Vagina (tissue), 2 donors: Measurements from ENCODE around the gene AGPAT4. TPM values are rescaled to one million over a fixed set of nuclear protein-coding genes. Genes with fewer than 3 reads are reported as not detected.

Source experiments
- DNase-seq, 2 donors: peaks; one replicate each; pipeline ENCODE4 v3.0.0-alpha.2; 2017; ENCODE audit errors: extremely low spot score in 2 of 2
- H3K27ac ChIP-seq: fragments of 200-600 bp; sonication (generic); one replicate; pipeline ENCODE4 v1.5.1; 2019
- H3K27me3 ChIP-seq: fragments of 200-600 bp; sonication (generic); one replicate; pipeline ENCODE4 v1.5.1; 2019
- H3K36me3 ChIP-seq, 2 donors: fragments of 200-600 bp; sonication (generic); one replicate each; pipeline ENCODE4 v1.5.1; 2017 to 2019
- H3K4me1 ChIP-seq: fragments of 200-600 bp; sonication (generic); one replicate; pipeline ENCODE4 v1.5.1; 2019
- H3K4me3 ChIP-seq, 2 donors: fragments of 200-600 bp; sonication (generic); 1 replicate in 1 of 2; 2 replicates in 1 of 2; pipeline ENCODE4 v1.5.1; 2016 to 2019
- H3K9me3 ChIP-seq: fragments of 200-600 bp; sonication (generic); one replicate; pipeline ENCODE4 v1.5.1; 2019
- POLR2A ChIP-seq, 2 donors: fragments of 450-650 bp; IDR thresholded peaks; one replicate each; pipeline ENCODE4 v1.6.1; 2017; ENCODE audit warnings: antibody characterized with exemption in 2 of 2, mild to moderate bottlenecking in 2 of 2, moderate library complexity in 2 of 2
- POLR2AphosphoS5 ChIP-seq, 2 donors: sonication (generic); formaldehyde crosslinking; IDR thresholded peaks; one replicate each; pipeline ENCODE4 v1.9.0; 2017; ENCODE audit warnings: antibody characterized with exemption in 2 of 2, mild to moderate bottlenecking in 2 of 2, low read depth in 1 of 2; ENCODE audit not compliant: insufficient read depth in 1 of 2
- intact Hi-C: fragments of 100-400 bp; cut with DNase I; formaldehyde crosslinking; loops from one replicate; pipeline ENCODE4 v1.15.1; 2023
- total RNA-seq: library from RNA; depleted of rRNA; stranded (reverse); fragments of >200 nt; gene quantifications from one replicate; pipeline ENCODE4 v1.2.3, GENCODE V29; 2016
- TF ChIP-seq, protein P1 (sequence below), 3 experiments: fragments of 450-650 bp in 2 of 3; fragments of 200-600 bp in 1 of 3; sonication (generic) in 1 of 3; IDR thresholded peaks; one replicate each; pipeline ENCODE4 v1.5.1; 2017 to 2019; ENCODE audit warnings: antibody characterized with exemption in 3 of 3, mild to moderate bottlenecking in 2 of 3, moderate library complexity in 2 of 3

AGPAT4 gene
- total RNA-seq, 1 donor from 2014 or later: 6.9 TPM

DNA sequence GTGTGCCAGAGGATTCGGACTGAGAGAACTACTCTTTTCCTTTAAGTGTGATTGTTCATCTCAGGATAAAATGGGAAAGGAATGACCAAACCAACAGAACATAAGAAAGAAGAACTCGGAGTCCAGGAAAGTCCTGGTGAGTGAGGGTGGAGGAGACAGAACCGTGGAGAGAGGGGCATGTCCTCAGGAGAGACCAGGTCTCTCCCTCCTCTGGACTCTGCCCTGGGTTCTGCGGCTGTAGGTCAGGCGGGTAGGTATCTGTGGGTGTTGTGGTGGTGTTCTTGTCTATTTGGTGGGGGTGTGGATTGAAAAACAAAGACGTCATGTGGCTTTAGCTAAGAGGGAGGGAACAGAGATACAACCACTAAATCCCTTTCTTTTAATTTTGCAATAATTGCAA is 29.1 kb upstream of the AGPAT4 start:
- H3K36me3 ChIP-seq: no peaks in the 10 kb centered on the region
- no peaks in the 10 kb centered on the region for H3K4me1 ChIP-seq
- H3K27ac ChIP-seq: no peak overlapping the region
- H3K27me3 ChIP-seq: no peaks in the 10 kb centered on the region
- intact Hi-C loops: no loop called here
- no peak for DNase-seq
- no peak overlapping the region for H3K4me3 ChIP-seq
- TF ChIP-seq POLR2AphosphoS5 (IDR thresholded peaks at IDR 0.05; ENCODE audit: insufficient read depth in 1 of 2, low read depth in 1 of 2) (no peak), POLR2A (IDR thresholded peaks at IDR 0.05) (no peak)
- TF ChIP-seq, protein P1, sequence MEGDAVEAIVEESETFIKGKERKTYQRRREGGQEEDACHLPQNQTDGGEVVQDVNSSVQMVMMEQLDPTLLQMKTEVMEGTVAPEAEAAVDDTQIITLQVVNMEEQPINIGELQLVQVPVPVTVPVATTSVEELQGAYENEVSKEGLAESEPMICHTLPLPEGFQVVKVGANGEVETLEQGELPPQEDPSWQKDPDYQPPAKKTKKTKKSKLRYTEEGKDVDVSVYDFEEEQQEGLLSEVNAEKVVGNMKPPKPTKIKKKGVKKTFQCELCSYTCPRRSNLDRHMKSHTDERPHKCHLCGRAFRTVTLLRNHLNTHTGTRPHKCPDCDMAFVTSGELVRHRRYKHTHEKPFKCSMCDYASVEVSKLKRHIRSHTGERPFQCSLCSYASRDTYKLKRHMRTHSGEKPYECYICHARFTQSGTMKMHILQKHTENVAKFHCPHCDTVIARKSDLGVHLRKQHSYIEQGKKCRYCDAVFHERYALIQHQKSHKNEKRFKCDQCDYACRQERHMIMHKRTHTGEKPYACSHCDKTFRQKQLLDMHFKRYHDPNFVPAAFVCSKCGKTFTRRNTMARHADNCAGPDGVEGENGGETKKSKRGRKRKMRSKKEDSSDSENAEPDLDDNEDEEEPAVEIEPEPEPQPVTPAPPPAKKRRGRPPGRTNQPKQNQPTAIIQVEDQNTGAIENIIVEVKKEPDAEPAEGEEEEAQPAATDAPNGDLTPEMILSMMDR (IDR thresholded peaks at IDR 0.05): no peak
- H3K9me3 ChIP-seq: no peaks in the 10 kb centered on the region

DNA sequence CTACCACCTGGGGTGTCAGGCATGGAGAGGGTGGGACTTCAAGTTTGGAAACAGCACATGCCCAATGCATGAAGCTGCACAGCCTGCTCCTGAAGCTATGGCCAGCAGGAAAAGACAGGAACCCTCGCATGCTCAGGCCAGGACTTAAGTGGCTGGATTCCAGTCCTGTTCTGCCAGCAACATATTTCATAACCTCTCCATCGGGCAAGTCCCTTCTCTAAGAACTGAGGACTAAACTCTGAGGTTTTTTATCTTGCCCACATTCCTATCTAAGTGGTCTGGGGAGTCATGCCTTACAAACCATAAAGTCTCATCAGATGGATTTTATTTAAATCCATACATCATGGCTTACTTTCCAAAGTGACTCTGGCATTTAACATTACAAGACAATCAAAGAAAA is 27.5 kb upstream of the AGPAT4 start:
- intact Hi-C loops: no loop called here
- DNase-seq: no peak
- Histone ChIP-seq H3K9me3 (no peaks in the 10 kb centered on the region), H3K27ac (no peak overlapping the region), H3K36me3 (no peaks in the 10 kb centered on the region), H3K27me3 (no peaks in the 10 kb centered on the region), H3K4me3 (no peak overlapping the region), H3K4me1 (no peaks in the 10 kb centered on the region)
- no peak for TF ChIP-seq POLR2A (IDR thresholded peaks at IDR 0.05)

DNA sequence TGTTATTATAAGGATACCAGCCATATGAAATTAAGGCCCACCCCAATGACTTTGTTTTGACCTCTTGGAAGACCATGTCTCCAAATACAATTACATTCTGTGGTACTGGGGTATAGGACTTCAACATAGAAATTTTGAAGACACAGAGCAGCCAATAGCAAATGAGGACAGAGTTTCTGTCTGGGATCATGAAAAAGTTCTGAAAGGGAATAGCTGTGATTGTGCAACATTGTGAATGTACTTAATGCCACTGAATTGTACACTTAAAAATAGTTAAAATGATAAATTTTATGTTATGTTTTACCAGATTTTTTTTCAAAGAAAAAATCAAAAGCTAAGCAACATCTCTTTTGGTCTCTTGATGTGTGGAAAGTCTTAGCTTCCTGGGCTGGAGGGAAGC is 27.0 kb upstream of the AGPAT4 start:
- no peak for DNase-seq
- intact Hi-C loops: no loop called here
- Histone ChIP-seq H3K36me3 (no peaks in the 10 kb centered on the region), H3K9me3 (no peaks in the 10 kb centered on the region), H3K4me1 (no peaks in the 10 kb centered on the region), H3K4me3 (no peak overlapping the region), H3K27ac (no peak overlapping the region), H3K27me3 (no peaks in the 10 kb centered on the region)
- TF ChIP-seq, protein P1 (IDR thresholded peaks at IDR 0.05): no peak
- TF ChIP-seq POLR2AphosphoS5 (IDR thresholded peaks at IDR 0.05; ENCODE audit: insufficient read depth in 1 of 2, low read depth in 1 of 2): no peak
- no peak for TF ChIP-seq POLR2A (IDR thresholded peaks at IDR 0.05)

DNA sequence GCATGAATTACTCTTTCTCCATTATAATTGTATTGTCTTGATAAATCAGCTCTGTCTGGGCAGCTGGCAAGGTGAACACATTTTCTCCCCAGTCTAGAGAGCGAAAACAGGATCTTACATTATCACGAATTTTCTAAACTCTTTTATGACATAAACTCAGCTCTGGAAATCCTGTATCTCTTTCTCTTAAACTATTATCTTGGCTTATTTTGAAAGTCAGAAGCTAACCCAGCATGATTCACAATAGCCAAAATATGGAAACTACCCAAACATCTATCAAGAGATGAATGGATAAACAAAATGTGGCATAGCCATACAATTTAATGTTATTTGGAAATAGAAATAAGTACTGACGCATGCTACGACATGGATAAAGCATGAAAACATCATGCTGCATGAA is 25.9 kb upstream of the AGPAT4 start:
- H3K27me3 ChIP-seq: no peaks in the 10 kb centered on the region
- H3K27ac ChIP-seq: no peak overlapping the region
- DNase-seq: no peak
- intact Hi-C loops: no loop called here
- no peaks in the 10 kb centered on the region for H3K9me3 ChIP-seq
- H3K4me3 ChIP-seq: no peak overlapping the region
- H3K36me3 ChIP-seq: no peaks in the 10 kb centered on the region
- peaks cover 6% of the 10 kb centered on the region for H3K4me1 ChIP-seq
- no peak for TF ChIP-seq POLR2AphosphoS5 (IDR thresholded peaks at IDR 0.05; ENCODE audit: insufficient read depth in 1 of 2, low read depth in 1 of 2)
- TF ChIP-seq POLR2A (IDR thresholded peaks at IDR 0.05): no peak
- TF ChIP-seq, protein P1 (IDR thresholded peaks at IDR 0.05): no peak

DNA sequence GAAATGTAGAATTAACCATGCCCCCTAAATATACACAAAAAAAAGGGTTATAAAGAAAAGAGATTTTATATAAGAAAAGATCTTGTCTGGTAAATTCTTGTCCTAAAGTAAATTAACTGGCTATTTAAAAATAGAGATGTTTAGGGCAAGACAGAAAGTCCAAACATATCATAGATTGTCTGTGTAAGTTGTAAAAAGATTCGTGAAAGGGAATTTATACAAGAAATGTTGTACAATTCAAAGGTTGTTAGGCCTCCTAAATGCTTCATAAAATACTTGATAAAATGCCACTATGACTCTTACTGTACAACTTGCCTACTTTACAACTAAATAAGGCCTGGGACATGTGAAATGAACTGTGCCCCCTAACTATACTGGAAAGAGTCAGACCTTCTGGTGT is 21.9 kb upstream of the AGPAT4 start:
- intact Hi-C loops: no loop called here
- H3K36me3 ChIP-seq: no peaks in the 10 kb centered on the region
- no peaks in the 10 kb centered on the region for H3K27me3 ChIP-seq
- H3K4me3 ChIP-seq: no peak overlapping the region
- TF ChIP-seq POLR2AphosphoS5 (IDR thresholded peaks at IDR 0.05; ENCODE audit: insufficient read depth in 1 of 2, low read depth in 1 of 2) (no peak), POLR2A (IDR thresholded peaks at IDR 0.05) (no peak)
- TF ChIP-seq, protein P1 (IDR thresholded peaks at IDR 0.05): no peak
- DNase-seq: no peak
- H3K27ac ChIP-seq: no peak overlapping the region
- no peaks in the 10 kb centered on the region for H3K9me3 ChIP-seq
- H3K4me1 ChIP-seq: peaks cover 6% of the 10 kb centered on the region
